IPS-NIHi7 (cell line): Measurements from ENCODE around the gene HTR2C.
"Not testable (repeated sequence)": the region's sequence is repeated elsewhere in the genome, so short reads cannot be mapped to it uniquely, and the experiment has no call there.

Experiments used
- DNase-seq: peaks from one replicate; pipeline ENCODE4 v3.0.0; 2012; ENCODE audit warnings: mixed read lengths; ENCODE audit errors: extremely low spot score

The HTR2C gene

GRCh38 chrX:114583646-114584374 is at the start of gene HTR2C:
Gene HTR2C, plus strand, starts transcription at chrX:114584086. Its CDS starts 142,851 bp downstream, at chrX:114726937.
- peak; percentile 64 for DNase-seq

GRCh38 chrX:114580336-114580735 is 3.5 kb upstream of the HTR2C start:
- no peak for DNase-seq

GRCh38 chrX:114581528-114582263 is 2.2 kb upstream of the HTR2C start:
- peak; percentile 58 for DNase-seq

- no peak for DNase-seq
Measured at GRCh38 chrX:114582264-114582632, 1.6 kb upstream of the HTR2C start.

GRCh38 chrX:114582698-114583395 is 1.0 kb upstream of the HTR2C start:
- DNase-seq: peak; percentile 44

GRCh38 chrX:114584375-114584943 is 573 bp downstream of the HTR2C start:
- DNase-seq: peak; percentile 57

- DNase-seq: no peak
Measured at GRCh38 chrX:114584983-114585842, 1.3 kb downstream of the HTR2C start.

GRCh38 chrX:114591121-114591520 is 7.2 kb downstream of the HTR2C start:
- no peak for DNase-seq

GRCh38 chrX:114599305-114599704 is 15.4 kb downstream of the HTR2C start:
- DNase-seq: no peak

- DNase-seq: no peak
Measured at GRCh38 chrX:114599911-114600310, 16.0 kb downstream of the HTR2C start.

- DNase-seq: not testable (repeated sequence)
Measured at GRCh38 chrX:114606619-114607018, 22.7 kb downstream of the HTR2C start.

- peak; percentile 42 for DNase-seq
Measured at GRCh38 chrX:114611018-114611619, 27.2 kb downstream of the HTR2C start.

GRCh38 chrX:114615765-114616164 is 31.9 kb downstream of the HTR2C start:
- no peak for DNase-seq

- DNase-seq: peak; percentile 25
Measured at GRCh38 chrX:114619874-114620273, 36.0 kb downstream of the HTR2C start.

GRCh38 chrX:114626323-114626722 is 42.4 kb downstream of the HTR2C start:
- peak; percentile 27 for DNase-seq

- DNase-seq: peak; percentile 20
Measured at GRCh38 chrX:114635986-114636385, 52.1 kb downstream of the HTR2C start.

GRCh38 chrX:114650351-114650750 is 66.5 kb downstream of the HTR2C start:
- DNase-seq: no peak

- no peak for DNase-seq
Measured at GRCh38 chrX:114675365-114675764, 91.5 kb downstream of the HTR2C start.

GRCh38 chrX:114700533-114700932 is 116.6 kb downstream of the HTR2C start:
- DNase-seq: not testable (repeated sequence)

- DNase-seq: no peak
Measured at GRCh38 chrX:114709406-114709805, 125.5 kb downstream of the HTR2C start.

GRCh38 chrX:114710571-114710970 is 126.7 kb downstream of the HTR2C start:
- no peak for DNase-seq
